ENCODE data around the gene TBL2.

TBL2 gene

GRCh38 chr7:73578342-73579128 lies at the start of gene TBL2 (continued):
- TF ChIP-seq ZNF18 (tag by site-specific recombination; IDR thresholded peaks at IDR 0.05) (no peak), GLIS1 (tag by site-specific recombination; IDR thresholded peaks at IDR 0.05) (no peak), ZNF324 (tag by site-specific recombination; IDR thresholded peaks at IDR 0.05) (no peak), ZFP41 (tag by site-specific recombination; IDR thresholded peaks at IDR 0.05; ENCODE audit: borderline replicate concordance) (no peak), ZNF692 (tag by site-specific recombination; IDR thresholded peaks at IDR 0.05) (peak; percentile 91), MYNN (tag by site-specific recombination; IDR thresholded peaks at IDR 0.05; ENCODE audit: borderline replicate concordance) (no peak), ZNF175 (tag by site-specific recombination; IDR thresholded peaks at IDR 0.05) (no peak), ZNF626 (tag by site-specific recombination; IDR thresholded peaks at IDR 0.05) (no peak), ZNF157 (tag by site-specific recombination; IDR thresholded peaks at IDR 0.05) (no peak), ZNF138 (tag by site-specific recombination; IDR thresholded peaks at IDR 0.05; ENCODE audit: borderline replicate concordance) (no peak), ZBTB6 (tag by site-specific recombination; IDR thresholded peaks at IDR 0.05) (peak; percentile 98), YY2 (tag by site-specific recombination; IDR thresholded peaks at IDR 0.05) (no peak), ZNF544 (tag by site-specific recombination; IDR thresholded peaks at IDR 0.05) (no peak), ZBTB8A (tag by site-specific recombination; IDR thresholded peaks at IDR 0.05) (peak; percentile 42; the same call in 1 of the 2 replicates), ZNF768 (tag by site-specific recombination; IDR thresholded peaks at IDR 0.05) (no peak), ZNF48 (tag by site-specific recombination; IDR thresholded peaks at IDR 0.05) (no peak), ZNF148 (tag by site-specific recombination; IDR thresholded peaks at IDR 0.05; ENCODE audit: borderline replicate concordance) (no peak), ZNF776 (tag by site-specific recombination; IDR thresholded peaks at IDR 0.05; ENCODE audit: borderline replicate concordance) (no peak), ZXDB (tag by site-specific recombination; IDR thresholded peaks at IDR 0.05) (no peak), ZNF416 (tag by site-specific recombination; IDR thresholded peaks at IDR 0.05) (no peak), ZNF645 (tag by site-specific recombination; IDR thresholded peaks at IDR 0.05) (no peak), ZNF155 (tag by site-specific recombination; IDR thresholded peaks at IDR 0.05) (no peak), ZNF292 (tag by site-specific recombination; IDR thresholded peaks at IDR 0.05; ENCODE audit: borderline replicate concordance, low read depth) (no peak), ZSCAN23 (tag by site-specific recombination; IDR thresholded peaks at IDR 0.05) (no peak), ZBTB26 (tag by site-specific recombination; optimal IDR thresholded peaks at IDR 0.05) (peak; percentile 81), FEZF1 (tag by site-specific recombination; IDR thresholded peaks at IDR 0.05) (no peak), BCL11B (tag by site-specific recombination; IDR thresholded peaks at IDR 0.05; ENCODE audit: low read depth) (no peak), ZNF707 (tag by site-specific recombination; IDR thresholded peaks at IDR 0.05) (no peak), ZIC2 (tag by site-specific recombination; IDR thresholded peaks at IDR 0.05) (no peak), ZSCAN18 (tag by site-specific recombination; IDR thresholded peaks at IDR 0.05) (no peak)
